ENCODE data around the gene APOL2.

GRCh38 chr22:36234213-36234612, 5.1 kb downstream of the APOL2 start:
- TF ChIP-seq POLR2A (IDR thresholded peaks at IDR 0.05) (no peak), CTCF (IDR thresholded peaks at IDR 0.05) (no peak)

All from esophagus squamous epithelium (tissue), 4 donors.